H9 (cell line): ENCODE measurements around the gene RASGRP3. TPM values are rescaled to one million over a fixed set of nuclear protein-coding genes. Genes with fewer than 3 reads are reported as not detected.

Experiments
- DNase-seq: peaks from one replicate; pipeline ENCODE4 v3.0.0-alpha.2; 2017
- H2AFZ ChIP-seq: one replicate; pipeline ENCODE4 v1.6.1; 2013; ENCODE audit warnings: mild to moderate bottlenecking, low read length, control low read depth, moderate library complexity
- H2AK5ac ChIP-seq: 2 replicates; pipeline ENCODE4 v1.6.1; 2013; ENCODE audit warnings: low read length, control low read depth, mixed read lengths; ENCODE audit not compliant: insufficient read length
- H2BK120ac ChIP-seq: one replicate; pipeline ENCODE4 v1.6.1; 2013; ENCODE audit warnings: low read depth, mild to moderate bottlenecking, low read length, control low read depth, inconsistent platforms; ENCODE audit not compliant: poor library complexity, severe bottlenecking
- H2BK12ac ChIP-seq: 2 replicates; pipeline ENCODE4 v1.6.1; 2013; ENCODE audit warnings: low read length, control low read depth, mixed read lengths, low read depth; ENCODE audit not compliant: insufficient read length
- H2BK15ac ChIP-seq: 2 replicates; pipeline ENCODE4 v1.6.1; 2013; ENCODE audit warnings: low read depth, low read length, control low read depth
- H2BK20ac ChIP-seq: one replicate; pipeline ENCODE4 v1.6.1; 2013; ENCODE audit warnings: low read depth, mild to moderate bottlenecking, low read length, control low read depth, inconsistent platforms; ENCODE audit not compliant: poor library complexity, severe bottlenecking
- H2BK5ac ChIP-seq: 2 replicates; pipeline ENCODE4 v1.6.1; 2013; ENCODE audit warnings: low read length, control low read depth, mixed read lengths; ENCODE audit not compliant: insufficient read length
- H3K14ac ChIP-seq: 2 replicates; pipeline ENCODE4 v1.6.1; 2013; ENCODE audit warnings: low read length, control low read depth; ENCODE audit not compliant: insufficient read depth
- H3K18ac ChIP-seq: 2 replicates; pipeline ENCODE4 v1.6.1; 2013; ENCODE audit warnings: low read depth, mild to moderate bottlenecking, mixed read lengths, low read length, control low read depth; ENCODE audit not compliant: insufficient read length
- H3K23ac ChIP-seq: 2 replicates; pipeline ENCODE4 v1.6.1; 2013; ENCODE audit warnings: low read length, control low read depth, mixed read lengths, low read depth; ENCODE audit not compliant: insufficient read length
- H3K23me2 ChIP-seq: 2 replicates; pipeline ENCODE4 v1.6.1; 2013; ENCODE audit warnings: low read depth, mild to moderate bottlenecking, mixed read lengths, low read length, control low read depth; ENCODE audit not compliant: insufficient read length, poor library complexity, severe bottlenecking
- H3K27ac ChIP-seq: 2 replicates; pipeline ENCODE4 v1.5.1; 2013; ENCODE audit warnings: low read length, control low read depth, mixed read lengths, low read depth; ENCODE audit not compliant: insufficient read length
- H3K27me3 ChIP-seq: 2 replicates; pipeline ENCODE4 v1.6.1; 2013; ENCODE audit warnings: low read length, control low read depth, inconsistent platforms; ENCODE audit not compliant: insufficient read depth
- H3K4ac ChIP-seq: 2 replicates; pipeline ENCODE4 v1.6.1; 2013; ENCODE audit warnings: low read depth, mild to moderate bottlenecking, control low read depth, inconsistent platforms, low read length, moderate library complexity
- H3K4me1 ChIP-seq: 2 replicates; pipeline ENCODE4 v1.6.1; 2013; ENCODE audit warnings: low read length, control low read depth, inconsistent platforms; ENCODE audit not compliant: insufficient read depth
- H3K4me2 ChIP-seq: 2 replicates; pipeline ENCODE4 v1.6.1; 2013; ENCODE audit warnings: low read length, control low read depth, mixed read lengths; ENCODE audit not compliant: insufficient read length, insufficient read depth
- H3K56ac ChIP-seq: 2 replicates; pipeline ENCODE4 v1.6.1; 2013; ENCODE audit warnings: low read depth, mild to moderate bottlenecking, mixed read lengths, low read length, control low read depth; ENCODE audit not compliant: insufficient read length
- H3K79me1 ChIP-seq: 2 replicates; pipeline ENCODE4 v1.6.1; 2013; ENCODE audit warnings: low read depth, mild to moderate bottlenecking, moderate library complexity, low read length, control low read depth, inconsistent platforms; ENCODE audit not compliant: insufficient read depth, poor library complexity, severe bottlenecking
- H3K79me2 ChIP-seq: 2 replicates; pipeline ENCODE4 v1.6.1; 2013; ENCODE audit warnings: low read length, control low read depth, inconsistent platforms; ENCODE audit not compliant: insufficient read depth
- H3K9ac ChIP-seq: 2 replicates; pipeline ENCODE4 v1.6.1; 2013; ENCODE audit warnings: low read length, control low read depth, mixed read lengths; ENCODE audit not compliant: insufficient read length; ENCODE audit errors: extremely low read depth
- H3K9me3 ChIP-seq: one replicate; pipeline ENCODE4 v1.6.1; 2013; ENCODE audit warnings: low read depth, low read length, inconsistent platforms; ENCODE audit not compliant: control insufficient read depth
- H3T11ph ChIP-seq: one replicate; pipeline ENCODE4 v1.6.1; 2013; ENCODE audit warnings: mild to moderate bottlenecking, low read length, control low read depth, inconsistent platforms
- H4K20me1 ChIP-seq: one replicate; pipeline ENCODE4 v1.6.1; 2013; ENCODE audit not compliant: control insufficient read depth, insufficient read length, insufficient read depth
- H4K5ac ChIP-seq: 2 replicates; pipeline ENCODE4 v1.6.1; 2013; ENCODE audit warnings: low read depth, mild to moderate bottlenecking, mixed read lengths, low read length, control low read depth; ENCODE audit not compliant: insufficient read length
- H4K8ac ChIP-seq: replicated peaks from 2 replicates; pipeline ENCODE4 v1.6.1; 2013; ENCODE audit warnings: low read length, control low read depth, mixed read lengths, low read depth; ENCODE audit not compliant: insufficient read length
- H4K91ac ChIP-seq: 2 replicates; pipeline ENCODE4 v1.6.1; 2013; ENCODE audit warnings: low read depth, mild to moderate bottlenecking, moderate library complexity, mixed read lengths, low read length, control low read depth; ENCODE audit not compliant: insufficient read length
- H3K27ac Mint-ChIP-seq, 3 experiments: 2 replicates in 2 of 3; 3 replicates in 1 of 3; pipeline ENCODE4 v1.8.0; 2020 to 2021; ENCODE audit warnings: mixed read lengths in 3 of 3, mild to moderate bottlenecking in 1 of 3, moderate library complexity in 1 of 3
- H3K27me3 Mint-ChIP-seq: 2 replicates; pipeline ENCODE4 v1.8.0; 2021; ENCODE audit warnings: low read depth, mild to moderate bottlenecking, moderate library complexity, mixed read lengths
- H3K36me3 Mint-ChIP-seq, 3 experiments: 2 replicates in 2 of 3; 3 replicates in 1 of 3; pipeline ENCODE4 v1.8.0; 2020 to 2021; ENCODE audit warnings: low read depth in 3 of 3, mixed read lengths in 3 of 3; ENCODE audit not compliant: insufficient read depth in 1 of 3
- H3K4me1 Mint-ChIP-seq, 2 experiments: 2 replicates each; pipeline ENCODE4 v1.8.0; 2020; ENCODE audit warnings: mixed read lengths in 2 of 2
- H3K4me3 Mint-ChIP-seq, 2 experiments: 2 replicates in 1 of 2; 3 replicates in 1 of 2; pipeline ENCODE4 v1.8.0; 2020 to 2021; ENCODE audit warnings: mild to moderate bottlenecking in 2 of 2, mixed read lengths in 2 of 2, moderate library complexity in 1 of 2
- H3K9me3 Mint-ChIP-seq, 2 experiments: 2 replicates in 1 of 2; 3 replicates in 1 of 2; pipeline ENCODE4 v1.8.0; 2020; ENCODE audit warnings: mild to moderate bottlenecking in 2 of 2, mixed read lengths in 2 of 2, moderate library complexity in 1 of 2
- WGBS: extraction: QIAGEN DNeasy Blood & Tissue Kit; methylation state at CpG from one replicate; pipeline ENCODE4 v1.1.7; 2013; ENCODE audit warnings: missing lambda C conversion rate, low lambda C conversion rate, mixed read lengths; ENCODE audit not compliant: insufficient read length; ENCODE audit errors: extremely low coverage; 5-methylcytosine and 5-hydroxymethylcytosine counted together
- total RNA-seq: library from RNA; stranded (reverse); gene quantifications from 2 replicates; pipeline ENCODE4 v1.2.1, GENCODE V29; 2021
- TF ChIP-seq, protein P1 (sequence below): fragments of 200-600 bp; sonication (generic); conservative IDR thresholded peaks from 3 replicates; pipeline ENCODE4 v1.8.0; 2021; ENCODE audit warnings: antibody characterized with exemption, mild to moderate bottlenecking

The RASGRP3 gene
- total RNA-seq, 1 experiment from 2014 or later: not detected

DNA sequence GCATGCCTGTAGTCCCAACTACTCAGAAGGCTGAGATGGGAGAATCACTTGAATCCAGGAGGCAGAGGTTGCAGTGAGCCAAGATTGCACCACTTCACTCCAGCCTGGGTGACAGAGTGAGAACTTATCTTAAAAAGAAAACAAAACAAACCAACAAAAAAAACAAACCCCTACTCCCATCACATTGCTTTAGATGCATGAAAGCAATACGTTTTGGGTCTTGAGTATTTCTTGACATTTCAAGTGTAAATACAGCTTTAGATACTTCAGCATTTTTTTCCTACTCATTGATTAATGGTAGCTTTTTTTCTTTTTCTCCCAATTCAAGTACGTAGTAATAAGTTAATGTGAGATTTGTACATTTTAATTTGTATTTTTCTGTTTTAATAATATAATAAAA lies 20.3 kb downstream of the RASGRP3 start:
- H4K20me1 ChIP-seq: no peaks in the 10 kb centered on the region
- no peaks in the 10 kb centered on the region for H3K79me2 ChIP-seq
- no peak overlapping the region for H2BK20ac ChIP-seq
- peaks cover 1% of the 10 kb centered on the region; the same call in 1 of the 2 replicates for H3K27me3 Mint-ChIP-seq
- H2AK5ac ChIP-seq: no peak overlapping the region
- H3K23ac ChIP-seq: no peak overlapping the region
- H3K4me3 Mint-ChIP-seq: no peak overlapping the region
- H2BK120ac ChIP-seq: no peak overlapping the region
- H3K4ac ChIP-seq: no peak overlapping the region
- no peaks in the 10 kb centered on the region for H3K27me3 ChIP-seq
- H3K27ac Mint-ChIP-seq: no peak overlapping the region
- H3K4me1 Mint-ChIP-seq: no peaks in the 10 kb centered on the region
- H3K79me1 ChIP-seq: no peaks in the 10 kb centered on the region
- H3K36me3 Mint-ChIP-seq: no peaks in the 10 kb centered on the region
- H3K23me2 ChIP-seq: no peaks in the 10 kb centered on the region
- H3K4me2 ChIP-seq: no peak overlapping the region
- H4K91ac ChIP-seq: no peak overlapping the region
- no peaks in the 10 kb centered on the region; a peak in 1 of 5 replicates for H3K9me3 Mint-ChIP-seq
- no peak overlapping the region for H3K27ac ChIP-seq
- no peak overlapping the region for H4K5ac ChIP-seq
- H3K18ac ChIP-seq: no peak overlapping the region
- H3K56ac ChIP-seq: no peak overlapping the region
- no peak overlapping the region for H2BK15ac ChIP-seq
- H2BK12ac ChIP-seq: no peak overlapping the region
- H3K9ac ChIP-seq: no peak overlapping the region
- no peak overlapping the region for H2AFZ ChIP-seq
- H3T11ph ChIP-seq: no peak overlapping the region
- H4K8ac ChIP-seq: no peak overlapping the region
- no peaks in the 10 kb centered on the region for H3K9me3 ChIP-seq
- H3K4me1 ChIP-seq: no peaks in the 10 kb centered on the region
- TF ChIP-seq, protein P1, sequence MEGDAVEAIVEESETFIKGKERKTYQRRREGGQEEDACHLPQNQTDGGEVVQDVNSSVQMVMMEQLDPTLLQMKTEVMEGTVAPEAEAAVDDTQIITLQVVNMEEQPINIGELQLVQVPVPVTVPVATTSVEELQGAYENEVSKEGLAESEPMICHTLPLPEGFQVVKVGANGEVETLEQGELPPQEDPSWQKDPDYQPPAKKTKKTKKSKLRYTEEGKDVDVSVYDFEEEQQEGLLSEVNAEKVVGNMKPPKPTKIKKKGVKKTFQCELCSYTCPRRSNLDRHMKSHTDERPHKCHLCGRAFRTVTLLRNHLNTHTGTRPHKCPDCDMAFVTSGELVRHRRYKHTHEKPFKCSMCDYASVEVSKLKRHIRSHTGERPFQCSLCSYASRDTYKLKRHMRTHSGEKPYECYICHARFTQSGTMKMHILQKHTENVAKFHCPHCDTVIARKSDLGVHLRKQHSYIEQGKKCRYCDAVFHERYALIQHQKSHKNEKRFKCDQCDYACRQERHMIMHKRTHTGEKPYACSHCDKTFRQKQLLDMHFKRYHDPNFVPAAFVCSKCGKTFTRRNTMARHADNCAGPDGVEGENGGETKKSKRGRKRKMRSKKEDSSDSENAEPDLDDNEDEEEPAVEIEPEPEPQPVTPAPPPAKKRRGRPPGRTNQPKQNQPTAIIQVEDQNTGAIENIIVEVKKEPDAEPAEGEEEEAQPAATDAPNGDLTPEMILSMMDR: no peak
- no CpG with 5 or more reads among the region's 2 CpGs for WGBS
- H2BK5ac ChIP-seq: no peak overlapping the region
- DNase-seq: no peak
- no peak overlapping the region for H3K14ac ChIP-seq
